ENCODE results near the gene UTP14C. TPM values are rescaled to one million over a fixed set of nuclear protein-coding genes. Genes with fewer than 3 reads are reported as not detected.

The UTP14C gene
- total and polyA plus RNA-seq, 2 donors (not counting 1 experiment from before 2014, with no cell fraction given), result 1.9 to 14.9 TPM

GRCh38 chr13:51995677-51996551, 28.6 kb upstream of the UTP14C start:
- H3K4me3 ChIP-seq (ENCODE audit: control extremely low read depth in 1 of 5, extremely low read depth in 1 of 5, insufficient read depth in 1 of 5, low read depth in 2 of 5, low read length in 4 of 5), result no peak overlapping the region
- Mint-ChIP-seq H3K9me3 (ENCODE audit: insufficient read depth) (no peaks in the 10 kb centered on the region), H3K4me1 (no peaks in the 10 kb centered on the region), H3K4me3 (no peak overlapping the region), H3K27me3 (peaks cover 34% of the 10 kb centered on the region), H3K27ac (no peak overlapping the region)
- no peaks in the 10 kb centered on the region for H3K9me3 ChIP-seq (ENCODE audit: control extremely low read depth in 1 of 3, control insufficient read depth in 2 of 3, insufficient read depth in 1 of 3, low read length in 2 of 3)
- H3K4me2 ChIP-seq (replicated peaks; ENCODE audit: low read depth, low read length, poor library complexity, severe bottlenecking), result no peak overlapping the region
- no peak overlapping the region for H2AFZ ChIP-seq (ENCODE audit: insufficient read depth, low read depth, low read length, poor library complexity, severe bottlenecking)
- no peaks in the 10 kb centered on the region for H3K36me3 ChIP-seq (replicated peaks in 1 of 2; ENCODE audit: control extremely low read depth in 1 of 2, control insufficient read depth in 1 of 2, extremely low read depth in 1 of 2, insufficient read depth in 2 of 2, low read length in 1 of 2)
- no peaks in the 10 kb centered on the region for H4K20me1 ChIP-seq (ENCODE audit: control insufficient read depth, insufficient read depth, low read length, poor library complexity, severe bottlenecking)
- 49% methylated on average over 4 of the region's 9 CpGs for WGBS (ENCODE audit: insufficient coverage)
- TF ChIP-seq CTCF (IDR thresholded peaks at IDR 0.05) (no peak), EZH2 (IDR thresholded peaks at IDR 0.05; ENCODE audit: borderline replicate concordance, insufficient read depth, low read depth, low read length, poor library complexity, severe bottlenecking) (no peak)
- H3K9ac ChIP-seq (ENCODE audit: low read length), result no peak overlapping the region
- H3K27me3 ChIP-seq (replicated peaks in 1 of 4; ENCODE audit: control extremely low read depth in 1 of 4, control insufficient read depth in 3 of 4, insufficient read depth in 4 of 4, low read length in 3 of 4), result peaks cover 0 to 24% (median 2%) of the 10 kb centered on the region in 4 experiments
- ChIA-PET POLR2A (no interaction called here), CTCF (no interaction called here)
- no peak for ATAC-seq (ENCODE audit: low read depth)
- intact Hi-C loops (cut with micrococcal nuclease), result no loop called here
- no peak overlapping the region for H3K27ac ChIP-seq (ENCODE audit: low read length in 2 of 2)
- no peaks in the 10 kb centered on the region for H3K79me2 ChIP-seq (ENCODE audit: control insufficient read depth, insufficient read depth, low read length)
- no peak for DNase-seq
- H3K4me1 ChIP-seq (ENCODE audit: control insufficient read depth in 2 of 2, insufficient read depth in 2 of 2, low read length in 2 of 2), result no peaks in the 10 kb centered on the region

GRCh38 chr13:51996641-51997040, 27.9 kb upstream of the UTP14C start:
- Histone ChIP-seq H3K4me3 (ENCODE audit: control extremely low read depth in 1 of 5, extremely low read depth in 1 of 5, insufficient read depth in 1 of 5, low read depth in 2 of 5, low read length in 4 of 5) (no peak overlapping the region), H3K79me2 (ENCODE audit: control insufficient read depth, insufficient read depth, low read length) (no peaks in the 10 kb centered on the region), H3K27ac (ENCODE audit: low read length in 2 of 2) (no peak overlapping the region), H3K4me2 (replicated peaks; ENCODE audit: low read depth, low read length, poor library complexity, severe bottlenecking) (no peak overlapping the region), H4K20me1 (ENCODE audit: control insufficient read depth, insufficient read depth, low read length, poor library complexity, severe bottlenecking) (no peaks in the 10 kb centered on the region), H3K36me3 (replicated peaks in 1 of 2; ENCODE audit: control extremely low read depth in 1 of 2, control insufficient read depth in 1 of 2, extremely low read depth in 1 of 2, insufficient read depth in 2 of 2, low read length in 1 of 2) (no peaks in the 10 kb centered on the region), H3K9me3 (ENCODE audit: control extremely low read depth in 1 of 3, control insufficient read depth in 2 of 3, insufficient read depth in 1 of 3, low read length in 2 of 3) (no peaks in the 10 kb centered on the region), H2AFZ (ENCODE audit: insufficient read depth, low read depth, low read length, poor library complexity, severe bottlenecking) (no peak overlapping the region), H3K9ac (ENCODE audit: low read length) (no peak overlapping the region), H3K4me1 (ENCODE audit: control insufficient read depth in 2 of 2, insufficient read depth in 2 of 2, low read length in 2 of 2) (no peaks in the 10 kb centered on the region), H3K27me3 (replicated peaks in 1 of 4; ENCODE audit: control extremely low read depth in 1 of 4, control insufficient read depth in 3 of 4, insufficient read depth in 4 of 4, low read length in 3 of 4) (peaks cover 0 to 24% (median 2%) of the 10 kb centered on the region in 4 experiments)
- WGBS (ENCODE audit: insufficient coverage), result 60% methylated on average over 1 of the region's 4 CpGs
- Mint-ChIP-seq H3K4me1 (no peaks in the 10 kb centered on the region), H3K27ac (no peak overlapping the region), H3K9me3 (ENCODE audit: insufficient read depth) (no peaks in the 10 kb centered on the region), H3K27me3 (peaks cover 39% of the 10 kb centered on the region), H3K4me3 (no peak overlapping the region)
- DNase-seq, result no peak
- ChIA-PET CTCF (no interaction called here), POLR2A (no interaction called here)
- no peak for TF ChIP-seq CTCF (IDR thresholded peaks at IDR 0.05)
- intact Hi-C loops (cut with micrococcal nuclease), result no loop called here
- no peak for ATAC-seq (ENCODE audit: low read depth)
